ENCODE measurements around the gene MESP2.
"Not testable (repeated sequence)": the region's sequence is repeated elsewhere in the genome, so short reads cannot be mapped to it uniquely, and the experiment has no call there.

The MESP2 gene

DNA sequence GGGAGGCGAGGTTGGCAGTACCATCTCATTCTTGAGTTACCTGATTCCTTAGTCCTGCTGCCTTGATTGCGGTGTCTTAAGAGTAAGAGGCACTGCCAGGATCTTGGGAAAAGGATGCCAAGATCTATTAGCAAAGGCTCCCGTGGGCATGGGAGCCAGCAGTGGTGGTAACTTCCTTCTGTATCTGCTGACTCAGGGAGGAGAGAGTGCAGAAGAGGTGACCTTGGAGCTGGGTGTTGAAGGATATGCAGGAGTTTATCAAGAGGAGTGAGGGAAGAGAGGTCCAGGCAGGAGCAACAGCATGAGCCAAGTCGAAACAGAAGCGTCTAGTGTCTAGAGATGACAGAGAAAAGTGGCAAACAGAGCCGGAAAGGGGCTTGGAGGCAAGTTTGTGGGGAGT, 4.5 kb downstream of the MESP2 start:
- DNase-seq (ENCODE audit: low spot score) = peak; percentile 9

DNA sequence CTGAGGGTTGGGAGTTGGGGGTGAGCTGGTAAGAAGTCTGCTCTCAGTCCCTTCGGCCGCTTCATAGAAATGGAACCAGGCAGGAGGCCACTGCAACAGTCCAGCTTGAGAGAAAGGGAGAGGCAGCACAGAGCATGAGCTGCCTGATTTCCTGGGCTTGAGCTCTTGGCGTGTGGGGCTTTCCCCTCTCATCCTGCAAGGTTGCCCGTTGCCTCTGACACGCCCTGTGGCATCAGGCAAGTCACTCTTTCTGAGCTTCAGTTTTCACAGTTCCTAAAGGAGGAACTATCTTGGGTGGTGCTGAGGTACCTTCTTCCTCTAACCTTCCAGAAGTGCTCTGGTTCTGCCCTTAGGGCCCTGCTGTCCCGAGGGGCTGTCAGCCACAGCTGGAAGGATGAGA, 4.9 kb downstream of the MESP2 start:
- DNase-seq (ENCODE audit: low spot score) = peak; percentile 12

DNA sequence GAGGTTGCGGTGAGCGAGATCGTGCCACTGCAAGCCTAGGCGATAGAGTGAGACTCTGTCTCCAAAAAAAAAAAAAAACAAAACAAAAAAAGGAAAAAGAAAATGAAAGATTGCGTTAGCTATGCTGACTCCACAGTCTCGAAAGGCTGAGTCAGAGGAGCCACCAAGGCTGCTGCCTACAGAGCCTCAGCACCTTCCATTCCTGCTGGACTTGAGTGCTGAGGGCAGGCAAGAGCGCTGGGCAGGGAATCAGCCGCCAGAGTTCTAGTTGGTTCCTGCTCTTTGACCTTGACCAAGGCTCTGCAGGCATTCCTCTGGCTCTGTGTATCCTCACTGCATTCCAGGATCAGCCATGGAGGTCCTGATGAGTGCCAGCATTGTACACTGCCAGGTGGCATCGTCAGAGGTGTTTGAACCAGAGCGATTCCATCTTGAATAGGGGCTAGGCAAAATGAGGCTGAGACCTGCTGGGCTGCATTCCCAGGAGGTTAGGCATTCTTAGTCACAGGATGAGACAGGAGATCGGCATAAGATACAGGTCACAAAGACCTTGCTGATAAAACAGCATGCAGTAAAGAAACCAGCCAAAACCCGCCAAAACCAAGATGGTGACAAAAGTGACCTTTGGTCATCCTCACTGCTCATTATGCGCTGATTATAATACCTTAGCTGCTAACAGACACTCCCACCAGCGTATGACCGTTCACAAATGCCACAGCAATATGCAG, 5.9 kb downstream of the MESP2 start:
- DNase-seq (ENCODE audit: low spot score) = peak; percentile 10

DNA sequence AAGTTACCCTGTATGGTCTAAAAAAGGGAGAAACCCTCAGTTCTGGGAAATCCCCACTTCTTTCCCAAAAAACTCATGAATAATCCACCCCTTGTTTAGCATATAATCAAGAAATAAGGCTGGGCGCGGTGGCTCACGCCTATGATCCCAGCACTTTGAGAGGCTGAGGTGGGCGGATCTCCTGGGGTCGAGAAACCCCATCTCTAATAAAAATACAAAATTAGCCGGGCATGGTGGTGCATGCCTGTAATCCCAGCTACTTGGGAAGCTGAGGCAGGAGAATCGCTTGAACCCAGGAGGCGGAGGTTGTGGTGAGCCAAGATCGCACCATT, 6.5 kb downstream of the MESP2 start:
- DNase-seq (ENCODE audit: low spot score) = not testable (repeated sequence)

DNA sequence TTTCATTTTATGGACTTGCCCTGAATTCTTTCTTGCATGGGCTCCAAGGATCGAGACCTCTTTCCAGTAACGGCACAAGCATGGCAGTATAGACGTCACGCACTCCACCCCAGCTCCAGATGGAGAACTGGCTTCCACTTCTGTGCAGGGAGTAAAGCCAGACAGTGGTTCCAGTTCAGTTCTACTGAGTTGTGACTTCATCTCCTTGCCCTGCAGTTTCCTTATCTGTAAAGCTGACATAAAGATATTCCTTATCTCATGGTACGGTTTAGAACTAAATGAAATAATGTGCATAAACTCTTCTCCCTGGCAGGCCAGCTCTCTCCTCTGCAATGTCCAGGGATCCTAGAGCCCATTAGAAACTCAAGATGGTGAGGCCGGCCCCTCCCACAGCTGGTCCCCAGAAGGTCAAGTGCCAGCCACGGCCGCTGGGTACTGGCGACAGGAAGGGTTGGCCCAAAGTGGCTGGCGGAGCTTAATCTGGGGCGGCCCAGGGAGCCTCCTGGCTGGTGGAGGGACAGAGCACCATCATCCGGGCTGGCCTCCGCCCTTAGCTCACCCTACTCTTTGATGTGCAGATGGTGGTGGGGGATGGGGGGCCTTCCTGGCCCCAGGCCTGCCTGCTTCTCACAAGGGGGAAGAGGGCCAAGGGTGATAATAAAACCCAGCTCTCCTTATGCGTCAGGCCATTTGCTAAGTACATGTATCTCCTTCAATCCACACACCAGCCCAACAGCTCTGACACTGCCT, 7.2 kb downstream of the MESP2 start:
- peak; percentile 14 for DNase-seq (ENCODE audit: low spot score)

DNA sequence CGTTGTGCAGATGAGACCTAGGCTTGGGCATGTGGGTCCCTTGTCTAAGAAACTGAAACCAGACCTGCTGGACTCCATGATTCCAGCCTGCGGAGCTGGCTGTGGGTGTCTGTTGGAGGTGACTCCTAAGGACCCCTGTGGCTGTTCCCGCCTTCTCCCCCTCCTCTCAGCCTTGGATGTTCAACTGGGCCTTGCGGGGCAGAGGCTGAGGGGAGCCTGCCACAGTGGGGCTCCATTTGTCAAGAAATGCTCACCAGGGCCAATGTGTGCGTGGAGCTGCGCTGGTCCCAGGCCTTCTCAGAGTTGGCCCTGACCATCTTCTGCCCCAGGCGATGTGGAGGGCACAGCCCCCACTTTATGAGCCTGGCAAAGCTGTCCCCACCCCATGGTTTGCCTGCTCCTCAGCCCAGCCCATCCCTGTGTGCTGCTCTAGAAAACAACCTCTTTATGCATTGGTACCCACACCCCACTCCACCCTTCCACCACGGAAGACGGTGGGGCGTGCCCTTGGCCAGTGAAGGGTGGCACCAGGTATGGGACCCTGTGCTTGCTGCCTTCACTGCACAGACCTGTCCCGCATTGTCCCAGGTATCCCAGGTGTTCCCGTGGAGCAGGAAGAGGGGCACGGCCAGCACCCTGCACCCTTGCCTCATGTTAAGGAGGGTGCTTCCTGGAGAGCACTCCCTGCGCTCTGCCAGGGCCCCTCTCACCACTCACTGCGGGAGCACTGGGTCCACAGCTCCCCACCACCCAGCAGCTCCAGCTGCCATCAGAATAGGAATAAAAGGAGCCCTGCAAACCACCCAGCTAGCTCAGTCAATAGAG, 7.9 kb downstream of the MESP2 start:
- DNase-seq (ENCODE audit: low spot score) = peak; percentile 17

DNA sequence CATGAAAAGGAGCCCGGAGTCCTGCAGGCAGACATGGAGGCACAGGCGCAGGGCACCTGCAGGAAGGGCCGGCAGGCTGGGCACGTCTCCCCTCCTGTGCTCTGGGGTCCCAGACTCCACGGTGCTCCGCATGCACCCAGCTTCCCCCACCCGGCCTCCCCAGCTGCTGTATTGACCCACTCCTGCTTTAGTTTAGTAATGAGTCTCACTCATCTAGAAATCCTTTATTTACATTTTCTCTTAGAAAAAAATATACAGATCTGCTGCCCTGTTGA, 8.5 kb downstream of the MESP2 start:
- DNase-seq (ENCODE audit: low spot score) = no peak

DNA sequence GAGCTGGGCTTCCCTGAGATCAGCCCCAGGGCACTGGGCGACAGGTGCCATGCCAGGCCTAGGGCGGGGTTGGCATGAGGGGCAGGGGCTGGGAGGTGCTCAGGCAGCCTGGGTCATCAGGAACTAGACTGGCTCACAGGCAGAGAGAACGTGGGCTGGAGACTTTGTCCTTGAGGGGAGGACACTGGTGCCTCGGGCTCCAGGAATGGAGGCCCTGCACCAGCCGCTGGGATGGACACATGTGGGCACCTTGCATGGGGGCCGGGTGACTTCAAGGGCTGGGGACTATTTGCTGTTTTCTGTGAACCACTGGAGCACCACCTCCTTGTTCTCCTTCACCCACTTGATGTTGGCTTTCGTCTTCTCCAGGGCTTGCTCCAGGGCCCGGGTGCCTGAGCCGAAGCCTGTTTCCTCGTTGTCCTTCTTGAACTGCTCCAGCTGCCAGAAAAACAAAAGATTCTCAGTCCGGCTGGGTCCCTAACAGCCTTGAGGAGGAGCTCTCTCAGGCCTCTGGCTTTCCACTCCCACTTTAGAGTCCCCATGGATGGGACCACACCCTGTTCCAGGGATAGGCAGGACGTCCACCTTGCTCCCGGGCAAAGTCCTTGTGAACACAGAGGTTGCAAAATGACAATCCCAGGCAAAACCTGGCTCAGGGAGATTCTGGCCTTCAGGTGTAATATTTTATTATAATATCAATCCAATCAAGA, 9.1 kb downstream of the MESP2 start:
- DNase-seq (ENCODE audit: low spot score) = peak; percentile 20

DNA sequence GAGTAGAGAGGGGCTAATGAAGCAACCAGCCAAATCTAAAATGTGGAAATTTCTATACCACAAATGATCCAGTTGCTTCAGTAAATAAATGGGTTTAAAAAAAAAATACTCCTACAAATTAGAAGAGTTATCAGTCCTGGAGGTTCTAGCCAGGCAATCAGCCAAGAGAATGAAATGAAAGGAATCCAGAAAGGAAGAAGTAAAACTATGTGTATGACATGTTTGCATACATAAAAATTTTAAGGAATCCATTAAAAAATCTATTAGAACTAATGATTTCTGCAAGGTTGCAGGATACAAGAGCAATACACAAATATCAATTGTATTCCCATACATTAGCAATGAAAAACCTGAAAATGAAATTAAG, 9.6 kb downstream of the MESP2 start:
- DNase-seq (ENCODE audit: low spot score) = no peak

DNA sequence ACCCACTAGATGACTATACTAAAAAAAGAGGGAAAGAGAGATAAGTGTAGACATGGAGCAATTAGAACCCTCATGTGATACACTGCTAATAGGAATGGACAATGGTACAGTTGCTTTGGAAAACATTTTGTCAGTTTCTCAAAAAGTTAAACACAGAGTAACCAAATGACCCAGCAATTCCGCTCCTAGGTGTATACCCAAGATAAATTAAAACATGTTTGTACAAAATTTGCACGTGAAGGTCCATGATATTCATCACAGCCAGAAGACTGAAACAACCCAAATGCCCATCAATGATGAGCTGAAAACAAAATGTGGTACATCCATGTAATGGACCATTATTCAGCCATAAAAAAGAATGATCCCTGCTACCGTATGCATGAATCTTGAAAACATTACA, 11.8 kb downstream of the MESP2 start:
- no peak for DNase-seq (ENCODE audit: low spot score)

DNA sequence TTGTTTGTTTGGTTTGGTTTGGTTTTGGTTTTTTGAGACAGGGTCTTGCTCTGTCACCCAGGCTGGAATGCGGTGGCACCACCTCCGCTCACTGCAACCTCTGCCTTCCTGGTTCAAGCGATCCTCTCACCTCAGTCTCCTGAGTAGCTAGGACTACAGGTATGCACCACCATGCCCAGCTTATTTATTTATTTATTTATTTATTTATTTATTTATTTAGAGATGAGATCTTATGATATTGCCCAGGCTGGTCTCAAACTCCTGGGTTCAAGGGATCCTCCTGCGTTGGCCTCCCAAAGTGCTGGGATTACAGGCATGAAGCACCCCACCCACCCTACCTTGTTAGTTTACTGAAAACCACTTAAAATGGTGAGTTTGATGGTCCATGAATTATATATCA, 12.5 kb downstream of the MESP2 start:
- DNase-seq (ENCODE audit: low spot score) = not testable (repeated sequence)

DNA sequence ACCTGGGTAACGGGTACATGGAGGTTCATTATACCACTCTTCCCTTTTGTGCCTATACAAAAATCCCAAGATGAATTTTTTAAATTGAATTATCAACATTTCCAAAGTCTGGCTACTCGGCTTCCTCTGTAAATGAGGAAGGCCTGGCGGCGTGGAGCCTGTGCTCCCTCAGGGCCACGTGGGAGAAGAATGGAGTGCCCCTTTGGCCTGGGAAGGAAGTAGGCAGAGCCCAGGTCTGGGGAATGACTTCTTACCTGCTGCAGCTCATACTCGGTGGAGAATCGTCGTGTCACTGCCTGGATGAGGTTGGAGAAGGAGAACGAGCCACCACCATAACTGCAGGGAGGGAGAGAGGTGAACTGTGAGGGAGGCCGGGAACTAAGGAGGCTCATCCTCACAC, 14.1 kb downstream of the MESP2 start:
- DNase-seq (ENCODE audit: low spot score) = no peak

DNA sequence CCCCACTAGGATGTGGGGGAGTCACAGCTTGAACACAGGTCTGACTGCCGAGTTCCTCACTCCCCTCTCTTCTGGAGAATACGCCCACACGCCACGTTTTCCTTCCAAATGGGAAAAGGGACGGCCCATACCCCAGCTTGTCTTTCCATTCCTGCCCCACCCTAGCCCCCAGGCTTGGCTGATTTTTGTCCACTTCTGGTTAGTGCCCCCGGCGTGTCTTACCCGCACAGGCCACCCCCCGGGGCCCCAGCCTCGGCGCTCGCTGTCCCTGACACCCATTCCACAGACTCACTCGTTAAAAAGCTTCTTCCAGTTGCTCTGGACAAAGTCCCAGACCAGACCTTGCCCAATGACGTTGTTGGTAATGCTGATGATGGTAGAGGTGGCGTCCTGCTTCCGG, 14.5 kb downstream of the MESP2 start:
- DNase-seq (ENCODE audit: low spot score) = no peak

DNA sequence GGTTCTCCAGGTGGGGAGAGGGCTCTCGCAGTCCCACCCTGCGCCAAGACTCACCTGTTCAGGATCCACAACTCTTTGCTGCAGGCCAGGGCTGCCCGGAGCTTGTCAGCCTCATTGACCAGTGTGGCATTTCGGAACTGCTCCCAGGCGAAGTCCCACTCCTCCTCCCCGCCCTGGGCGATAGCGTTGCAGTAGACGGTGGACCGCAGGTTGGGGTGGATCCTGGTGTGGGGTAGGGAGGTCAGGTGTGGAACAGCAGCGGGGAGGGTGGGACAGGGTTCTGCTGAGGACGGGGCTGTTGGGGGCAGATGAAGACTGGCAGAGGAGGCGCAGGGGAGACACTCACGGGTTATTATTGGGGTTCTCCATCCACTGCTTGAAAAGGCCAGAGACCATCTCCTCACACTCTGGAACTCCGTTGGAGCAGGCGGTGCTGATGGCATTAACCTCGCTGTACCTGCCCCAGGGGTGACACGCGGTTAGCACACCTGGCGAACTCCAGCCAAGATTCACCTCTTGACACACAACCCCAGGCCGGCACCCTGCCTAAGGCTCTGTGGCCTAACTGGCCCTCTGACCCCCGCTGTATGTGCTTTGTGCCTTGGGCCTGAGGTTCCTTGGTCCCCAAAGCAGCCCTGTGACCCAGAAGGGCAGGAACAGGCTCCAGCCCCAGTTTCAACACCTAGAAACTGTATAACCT, 16.1 kb downstream of the MESP2 start:
- DNase-seq (ENCODE audit: low spot score) = peak; percentile 14

DNA sequence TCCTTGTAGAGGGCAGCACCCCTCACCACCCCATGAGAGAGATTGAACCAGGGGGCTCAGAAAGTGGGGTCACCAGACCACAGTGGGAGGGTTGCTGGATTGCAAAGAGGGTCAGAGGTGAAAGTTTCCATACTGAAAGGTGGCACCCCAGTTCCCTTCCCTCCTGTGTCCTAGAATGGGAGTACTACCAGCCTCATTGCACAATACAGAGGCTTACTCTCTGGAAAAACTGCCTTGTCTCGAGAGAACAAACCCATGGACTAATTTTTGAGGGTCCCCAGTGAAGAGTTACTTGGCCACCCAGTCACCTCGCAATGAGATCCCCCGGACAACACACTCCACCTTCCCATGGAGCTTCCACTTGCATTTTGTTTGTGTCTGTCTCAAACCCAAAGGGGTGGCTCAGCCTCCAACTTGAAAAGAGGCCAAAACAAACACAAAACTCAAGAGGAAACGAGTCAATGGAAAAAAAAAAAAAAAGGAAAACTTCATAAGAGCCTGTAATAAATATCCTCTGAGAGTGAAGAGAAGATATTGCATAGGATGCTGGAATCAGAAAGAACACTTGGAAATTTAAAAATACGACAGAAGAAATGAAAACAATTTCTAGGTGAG, 18.6 kb downstream of the MESP2 start:
- no peak for DNase-seq (ENCODE audit: low spot score)

DNA sequence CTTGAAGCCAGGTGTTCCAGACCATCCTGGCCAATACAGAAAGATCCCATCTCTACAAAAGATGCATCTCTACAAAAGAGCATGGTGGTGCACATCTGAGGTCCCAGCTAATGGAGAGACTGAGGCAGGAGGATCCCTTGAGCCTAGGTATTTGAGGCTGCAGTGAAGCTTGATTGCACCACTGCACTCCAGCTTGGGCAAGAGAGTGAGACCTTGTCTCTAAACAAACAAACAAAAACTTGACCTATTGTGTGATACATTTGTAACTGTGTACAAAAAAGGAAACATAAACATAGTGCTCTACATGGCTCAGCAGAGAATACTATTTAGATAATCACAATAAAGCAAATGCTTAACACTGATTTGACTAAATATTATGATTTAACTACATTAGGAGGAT, 19.9 kb downstream of the MESP2 start:
- DNase-seq (ENCODE audit: low spot score) = no peak

DNA sequence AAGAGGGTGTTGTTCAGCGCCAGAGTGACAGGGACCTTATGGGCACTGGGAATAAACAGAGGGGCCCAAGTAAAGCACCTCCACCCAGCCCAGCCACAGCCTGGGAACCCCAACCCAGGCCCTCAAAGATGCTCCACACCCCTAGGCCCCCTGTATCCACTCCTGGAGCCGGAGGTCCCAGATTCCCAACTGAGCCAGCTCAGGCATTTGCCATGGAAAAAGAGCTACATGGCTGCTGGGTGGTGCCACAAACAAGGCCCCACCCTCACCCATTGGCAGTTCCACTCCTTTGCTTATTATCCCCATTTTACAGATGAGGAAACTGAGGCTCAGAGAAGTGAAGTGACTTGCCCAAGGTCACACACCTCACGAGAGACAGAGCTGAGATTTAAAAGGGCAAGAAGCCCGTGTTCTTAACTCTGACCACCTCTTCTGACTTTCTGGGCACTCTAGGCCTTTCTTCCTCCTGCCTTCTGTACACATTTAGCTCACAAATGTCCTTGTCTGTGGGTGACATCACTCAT, 21.6 kb downstream of the MESP2 start:
- no peak for DNase-seq (ENCODE audit: low spot score)

DNA sequence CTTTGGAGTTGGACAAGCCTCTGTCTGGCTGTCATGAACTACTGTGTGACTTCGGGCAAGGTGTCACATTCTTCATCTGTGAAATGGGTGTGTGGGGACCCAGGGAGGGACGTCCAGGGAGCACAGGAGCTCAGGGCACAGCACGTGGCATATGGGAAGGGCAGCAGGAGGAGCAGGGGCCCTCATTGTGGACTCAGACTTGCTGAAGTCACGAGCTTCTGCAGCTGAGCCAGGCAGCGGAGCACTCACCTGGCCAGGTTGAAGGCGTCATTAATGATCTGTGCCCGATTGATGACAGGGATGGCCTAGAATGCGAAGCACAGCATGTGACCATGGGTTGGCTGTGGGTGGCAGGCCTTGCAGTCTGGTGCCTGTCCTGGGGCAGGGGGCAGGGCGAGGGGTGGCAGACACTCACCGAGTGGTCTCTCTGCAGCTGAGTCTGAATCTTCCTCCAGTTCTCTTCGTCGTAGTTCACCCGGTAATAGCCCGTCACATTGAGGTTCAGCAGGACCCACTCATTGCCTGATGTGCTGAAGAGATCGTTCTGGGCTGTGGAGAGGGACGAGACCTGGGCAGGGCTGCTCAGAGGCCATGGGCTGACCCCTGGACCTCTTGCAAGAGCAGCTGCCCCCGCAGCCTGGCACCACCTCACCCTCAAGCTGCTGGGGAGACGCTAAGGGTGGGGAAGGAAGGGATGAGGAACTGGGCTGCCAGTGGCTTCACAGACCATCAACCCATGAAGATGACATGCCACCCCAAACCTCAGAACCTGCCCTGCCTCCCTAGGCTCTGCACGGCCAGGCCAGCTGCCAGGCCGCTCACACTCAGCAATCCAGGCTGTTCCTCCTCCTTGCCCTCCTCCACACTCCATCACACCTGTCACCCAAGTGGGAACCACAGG, 23.1 kb downstream of the MESP2 start:
- no peak for DNase-seq (ENCODE audit: low spot score)

DNA sequence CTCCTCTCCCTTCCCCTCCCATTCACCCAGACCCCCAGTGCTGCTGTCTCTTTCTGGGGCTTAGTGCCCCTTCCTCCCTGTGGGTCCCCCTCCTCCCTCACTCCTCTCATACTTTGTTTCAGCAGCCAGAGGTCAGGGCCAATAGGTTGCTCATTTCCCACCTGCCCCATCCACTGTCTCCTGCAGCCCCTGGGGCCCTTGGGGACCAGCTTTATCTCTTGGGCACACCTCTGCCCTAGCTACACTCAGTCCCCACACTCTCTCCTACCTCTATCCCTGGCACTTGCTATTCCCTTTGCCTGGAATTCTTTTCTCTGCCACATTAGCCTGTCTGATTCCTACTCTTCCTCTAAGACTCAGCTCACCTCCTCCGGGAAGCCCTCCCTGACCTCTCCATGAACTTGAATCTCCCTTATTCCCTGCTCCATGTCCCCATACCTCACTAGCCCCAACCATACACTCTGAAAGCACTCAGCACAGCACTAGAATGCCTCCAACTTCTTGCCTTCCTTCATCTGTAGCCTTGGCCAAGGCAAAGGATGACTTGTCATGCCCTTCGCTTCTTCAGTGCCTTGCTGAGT, 23.9 kb downstream of the MESP2 start:
- no peak for DNase-seq (ENCODE audit: low spot score)
